NCI-H2196 (cell line): ENCODE results near the gene PNMT.
"Not testable (repeated sequence)": the region's sequence is repeated elsewhere in the genome, so short reads cannot be mapped to it uniquely, and the experiment has no call there.

Experiments used
- DNase-seq: peaks from one replicate; lab custom pipeline; 2025; ENCODE audit not compliant: unreplicated experiment; lab: John Stamatoyannopoulos, UW

PNMT gene

DNA sequence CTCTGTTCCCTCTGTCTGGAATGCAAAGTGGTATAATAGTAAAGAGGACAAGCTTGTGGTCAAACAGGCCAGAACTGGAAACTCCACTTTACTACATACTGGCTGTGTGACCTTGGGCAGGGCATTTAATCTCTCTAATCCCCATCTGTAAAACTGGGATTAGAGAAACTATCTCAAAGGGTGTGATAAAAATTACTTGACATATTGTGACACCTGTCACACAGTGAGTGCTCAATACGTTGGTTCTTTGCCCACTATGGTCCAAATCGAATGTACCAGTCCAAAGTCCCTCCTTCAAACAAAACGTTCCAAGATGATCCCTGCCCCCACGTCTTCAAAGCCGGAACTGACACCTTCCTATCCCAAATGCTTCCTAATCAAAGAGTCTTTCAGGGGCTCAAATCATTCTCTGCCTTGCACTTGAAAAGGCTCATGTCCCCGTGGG is 18.9 kb downstream of the PNMT start:
- DNase-seq: no peak

GRCh38 chr17:39687546-39688474 is 19.6 kb downstream of the PNMT start, which contains the start of gene PGAP3:
PGAP3 (minus strand) TSS chr17:39688057; CDS start chr17:39688014, 43 bp downstream.
- peak; percentile 79 for DNase-seq

DNA sequence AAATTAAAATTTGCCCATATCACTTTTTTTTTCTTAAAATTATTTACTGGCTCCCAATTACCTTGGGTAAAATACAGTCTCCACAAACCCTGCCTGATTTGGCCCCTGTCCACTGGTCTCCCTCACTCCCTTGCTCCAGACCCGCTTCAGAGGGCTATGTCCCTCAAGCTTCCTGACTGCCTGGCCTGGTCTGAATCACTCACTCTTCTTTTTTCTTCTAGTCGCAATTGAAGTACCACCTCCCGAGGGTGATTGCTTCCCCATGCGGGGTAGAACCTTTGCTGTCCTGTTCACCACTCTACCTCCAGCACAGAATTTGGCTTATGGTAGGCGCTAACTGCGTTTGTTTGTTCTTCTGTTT is 20.2 kb downstream of the PNMT start:
- no peak for DNase-seq

DNA sequence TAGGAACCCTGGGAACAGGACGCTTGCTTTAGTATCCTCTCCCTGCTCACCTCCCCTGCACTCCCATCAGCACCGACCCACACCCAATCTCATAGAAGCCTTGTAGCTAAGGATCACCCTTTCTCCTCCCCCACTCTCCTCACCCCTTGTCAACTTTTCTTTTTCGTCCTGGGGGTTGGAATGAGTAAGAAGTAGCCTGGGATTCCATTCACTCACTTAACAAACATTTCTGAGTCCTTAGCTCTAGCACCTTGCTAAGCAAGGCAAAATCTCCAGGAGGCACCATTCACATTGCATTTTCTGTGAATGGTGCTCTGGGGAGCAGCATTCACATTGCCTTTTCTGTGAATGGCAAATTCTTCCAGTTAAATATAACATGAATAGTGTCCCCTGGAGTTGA is 20.7 kb downstream of the PNMT start:
- DNase-seq: no peak

DNA sequence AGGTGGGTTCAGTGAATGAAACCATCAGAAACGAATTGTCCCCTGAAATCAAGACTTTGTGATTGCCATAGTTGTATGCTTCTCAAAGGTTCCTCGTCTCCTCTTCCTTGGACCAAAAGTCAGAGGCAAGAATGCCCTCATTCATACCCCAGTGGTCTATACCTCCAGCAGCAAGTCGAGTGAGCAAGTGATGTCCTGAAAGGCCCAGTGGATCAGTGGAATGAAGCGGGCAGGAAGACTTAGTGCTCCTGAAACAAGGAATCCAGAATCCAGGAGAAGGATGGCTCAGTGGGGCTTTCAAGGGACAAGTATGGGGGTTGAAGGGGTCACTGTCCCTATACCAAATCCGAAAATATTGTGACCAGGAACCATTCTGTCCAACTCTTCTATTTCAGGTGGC is 26.3 kb downstream of the PNMT start:
- no peak for DNase-seq

- no peak for DNase-seq
These were observed 26.8 kb downstream of the PNMT start for GRCh38 chr17:39695089-39695474.

DNA sequence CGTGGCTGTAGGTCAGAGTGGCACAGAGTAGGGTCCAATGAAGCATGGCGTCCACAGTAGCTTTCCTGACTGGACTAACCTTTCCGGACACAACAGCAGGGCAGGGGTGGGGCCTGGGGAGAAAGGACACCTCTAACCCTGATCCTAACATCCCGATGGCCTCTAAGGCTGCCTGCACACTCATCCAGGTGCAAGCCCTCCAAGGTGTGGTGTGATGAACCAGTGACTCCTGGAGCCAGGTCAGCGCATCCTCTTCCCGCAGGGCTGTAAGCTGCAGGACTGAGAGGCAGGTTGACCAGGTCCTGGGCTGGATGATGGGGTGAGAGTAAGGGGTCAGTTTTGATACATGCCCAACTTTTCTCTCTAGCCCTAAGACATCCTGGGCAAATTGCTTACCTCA is 28.5 kb downstream of the PNMT start:
- no peak for DNase-seq

GRCh38 chr17:39697961-39698360 is 29.7 kb downstream of the PNMT start:
- DNase-seq: no peak

DNA sequence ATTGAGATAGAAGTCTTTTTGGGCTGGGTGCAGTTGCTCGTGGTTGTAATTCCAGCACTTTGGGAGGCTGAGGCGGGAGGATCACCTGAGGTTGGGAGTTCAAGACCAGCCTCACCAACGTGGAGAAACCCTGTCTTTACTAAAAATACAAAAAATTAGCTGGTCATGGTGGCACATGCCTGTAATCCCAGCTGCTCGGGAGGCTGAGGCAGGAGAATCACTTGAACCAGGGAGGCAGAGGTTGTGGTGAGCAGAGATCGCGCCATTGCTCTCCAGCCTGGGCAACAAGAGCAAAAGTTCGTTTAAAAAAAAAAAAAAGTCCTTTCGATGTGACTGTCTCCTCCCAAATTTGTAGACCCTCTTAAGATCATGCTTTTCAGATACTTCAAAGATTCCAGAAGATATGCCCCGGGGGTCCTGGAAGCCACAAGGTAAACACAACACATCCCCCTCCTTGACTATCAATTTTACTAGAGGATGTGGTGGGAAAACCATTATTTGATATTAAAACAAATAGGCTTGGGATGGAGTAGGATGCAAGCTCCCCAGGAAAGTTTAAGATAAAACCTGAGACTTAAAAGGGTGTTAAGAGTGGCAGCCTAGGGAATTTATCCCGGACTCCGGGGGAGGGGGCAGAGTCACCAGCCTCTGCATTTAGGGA is 31.0 kb downstream of the PNMT start:
- DNase-seq: not testable (repeated sequence)

DNA sequence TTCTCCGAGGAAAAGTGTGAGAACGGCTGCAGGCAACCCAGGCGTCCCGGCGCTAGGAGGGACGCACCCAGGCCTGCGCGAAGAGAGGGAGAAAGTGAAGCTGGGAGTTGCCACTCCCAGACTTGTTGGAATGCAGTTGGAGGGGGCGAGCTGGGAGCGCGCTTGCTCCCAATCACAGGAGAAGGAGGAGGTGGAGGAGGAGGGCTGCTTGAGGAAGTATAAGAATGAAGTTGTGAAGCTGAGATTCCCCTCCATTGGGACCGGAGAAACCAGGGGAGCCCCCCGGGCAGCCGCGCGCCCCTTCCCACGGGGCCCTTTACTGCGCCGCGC is 31.5 kb downstream of the PNMT start, which contains the start of gene ERBB2:
ERBB2 (plus strand) TSS at position 247 of the 330 bp plus-strand sequence. CDS start 175 bp downstream, outside the sequence.
- DNase-seq: no peak

DNA sequence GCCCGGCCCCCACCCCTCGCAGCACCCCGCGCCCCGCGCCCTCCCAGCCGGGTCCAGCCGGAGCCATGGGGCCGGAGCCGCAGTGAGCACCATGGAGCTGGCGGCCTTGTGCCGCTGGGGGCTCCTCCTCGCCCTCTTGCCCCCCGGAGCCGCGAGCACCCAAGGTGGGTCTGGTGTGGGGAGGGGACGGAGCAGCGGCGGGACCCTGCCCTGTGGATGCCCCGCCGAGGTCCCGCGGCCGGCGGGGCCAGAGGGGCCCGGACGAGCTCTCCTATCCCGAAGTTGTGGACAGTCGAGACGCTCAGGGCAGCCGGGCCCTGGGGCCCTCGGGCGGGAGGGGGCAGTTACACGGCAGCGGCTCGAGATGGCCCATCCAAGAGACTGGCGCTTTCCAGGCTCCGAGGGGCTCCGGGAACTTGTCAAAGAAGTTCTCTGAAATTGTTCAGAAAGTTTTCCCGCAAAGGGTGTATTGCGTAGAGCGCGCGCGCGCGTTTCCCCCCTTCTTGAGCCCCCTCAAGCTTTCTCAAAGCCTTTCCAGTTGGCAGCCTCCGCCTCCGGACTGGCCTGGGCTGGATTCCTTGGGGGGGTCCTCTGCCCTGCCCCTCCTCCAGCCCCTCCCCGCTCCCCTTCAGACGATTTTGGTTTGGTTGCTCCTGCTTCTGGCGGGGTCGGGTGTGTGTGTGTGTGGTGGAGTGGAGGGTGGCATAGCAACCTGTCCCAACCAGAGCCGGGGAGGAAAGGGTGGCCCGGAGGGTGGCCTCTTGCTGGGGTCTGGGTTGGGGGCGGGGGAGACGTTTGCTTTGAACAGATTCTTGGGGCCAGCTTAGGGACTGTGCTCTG is 32.1 kb downstream of the PNMT start:
- DNase-seq: no peak

DNA sequence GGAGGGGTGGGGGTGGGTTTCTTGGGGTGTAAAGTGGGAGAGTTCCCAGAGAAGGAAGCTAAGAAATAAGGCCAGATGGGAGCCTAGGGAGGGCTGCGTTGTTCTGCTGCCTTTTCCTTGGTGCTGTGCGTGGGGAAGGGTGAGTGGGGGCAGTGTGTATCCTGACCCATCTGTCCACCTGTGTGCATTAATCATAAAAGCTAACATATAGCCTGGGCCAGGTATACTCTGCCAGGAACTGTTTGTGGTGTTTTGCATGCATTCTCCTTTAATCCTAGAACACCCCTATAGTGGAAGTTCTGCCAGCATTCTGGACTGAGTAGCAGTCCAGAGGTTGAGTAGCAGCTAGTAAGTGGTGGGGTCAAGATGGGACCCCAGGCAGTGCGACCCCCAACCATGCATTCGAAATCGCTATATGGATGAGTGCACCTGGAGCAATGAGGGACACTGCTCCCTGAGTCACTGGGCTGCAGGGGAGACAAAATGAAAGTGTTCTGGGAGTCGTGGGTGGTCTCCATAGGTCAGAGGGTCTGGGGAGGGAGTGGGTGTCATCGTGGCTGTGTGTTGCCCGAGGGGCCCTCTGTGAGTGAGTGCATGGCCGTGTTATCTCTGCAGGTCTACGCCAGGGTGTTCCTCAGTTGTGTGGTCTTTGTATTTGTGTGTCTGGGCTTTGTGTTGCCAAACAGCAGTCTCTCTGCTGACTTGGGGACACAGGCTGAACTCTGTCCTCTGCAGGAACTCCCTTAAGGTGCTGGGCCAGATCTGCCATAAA is 32.9 kb downstream of the PNMT start:
- DNase-seq: no peak

- no peak for DNase-seq
These were observed 33.6 kb downstream of the PNMT start for GRCh38 chr17:39701784-39702422.

DNA sequence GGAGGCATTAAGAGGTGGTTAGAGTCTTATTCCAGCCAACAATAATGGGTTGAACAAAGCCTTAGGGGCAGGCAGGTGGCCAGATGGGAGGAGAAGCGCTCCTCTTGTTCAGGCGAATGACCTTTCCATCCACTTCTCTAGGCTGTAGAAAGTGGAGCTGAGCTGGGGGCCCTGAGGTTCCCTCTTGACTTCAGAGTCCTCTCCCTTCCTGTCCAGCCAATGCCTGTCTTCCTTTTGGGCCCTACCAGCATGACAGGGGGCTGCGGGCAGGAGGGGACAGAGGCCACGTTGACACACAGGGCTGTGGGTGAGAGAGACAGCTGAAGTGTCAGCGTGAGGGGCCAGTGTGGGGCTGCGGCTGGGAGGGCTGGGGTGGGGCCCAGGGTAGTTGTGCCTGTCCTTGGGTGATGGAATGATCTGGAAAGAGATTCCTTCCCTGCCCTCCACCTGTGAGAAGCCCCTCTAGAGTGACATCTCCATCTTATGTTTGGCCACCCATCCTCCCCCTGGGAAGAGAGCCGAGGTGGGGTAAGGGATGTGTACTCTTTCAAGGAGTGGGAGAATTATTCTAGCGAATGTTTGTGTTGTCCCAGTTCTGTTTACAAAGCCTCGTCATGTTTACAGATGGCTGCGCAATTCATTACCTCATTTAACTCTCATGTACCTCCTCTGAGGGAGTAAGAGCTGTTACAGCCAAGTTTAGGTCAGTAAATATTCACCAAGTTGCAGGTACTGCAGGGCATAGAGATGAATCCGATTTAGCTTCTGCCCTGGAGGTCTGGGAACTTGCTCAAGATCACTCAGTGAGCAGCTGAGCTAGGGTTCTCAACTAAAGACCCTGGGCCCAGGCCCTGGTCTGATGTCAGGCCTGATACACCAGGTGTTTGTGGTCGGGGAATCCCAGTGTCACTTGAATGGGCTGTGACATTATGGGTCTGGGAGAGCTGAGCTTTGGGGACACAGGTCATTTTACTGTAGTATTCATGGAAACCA is 34.9 kb downstream of the PNMT start:
- peak; percentile 17 for DNase-seq

DNA sequence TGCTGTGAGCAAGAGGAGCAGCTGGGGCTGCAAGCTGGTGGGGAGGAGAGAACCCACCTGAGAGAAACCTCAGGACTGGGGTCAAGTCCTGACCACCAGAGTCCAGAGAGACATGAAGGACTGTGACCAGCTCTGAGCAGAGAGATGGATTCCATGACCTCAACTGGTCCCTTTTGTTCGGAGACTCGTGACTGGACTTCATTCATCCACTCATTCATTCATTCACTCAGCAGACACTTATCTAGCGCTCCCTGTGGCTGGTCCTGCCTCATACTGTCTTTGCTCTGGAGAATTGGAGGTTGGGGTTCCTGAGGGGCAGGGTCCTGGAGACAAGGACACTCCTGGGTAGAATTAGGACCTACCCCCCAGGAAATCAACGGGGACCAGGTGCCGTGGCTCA is 35.7 kb downstream of the PNMT start:
- DNase-seq: no peak

DNA sequence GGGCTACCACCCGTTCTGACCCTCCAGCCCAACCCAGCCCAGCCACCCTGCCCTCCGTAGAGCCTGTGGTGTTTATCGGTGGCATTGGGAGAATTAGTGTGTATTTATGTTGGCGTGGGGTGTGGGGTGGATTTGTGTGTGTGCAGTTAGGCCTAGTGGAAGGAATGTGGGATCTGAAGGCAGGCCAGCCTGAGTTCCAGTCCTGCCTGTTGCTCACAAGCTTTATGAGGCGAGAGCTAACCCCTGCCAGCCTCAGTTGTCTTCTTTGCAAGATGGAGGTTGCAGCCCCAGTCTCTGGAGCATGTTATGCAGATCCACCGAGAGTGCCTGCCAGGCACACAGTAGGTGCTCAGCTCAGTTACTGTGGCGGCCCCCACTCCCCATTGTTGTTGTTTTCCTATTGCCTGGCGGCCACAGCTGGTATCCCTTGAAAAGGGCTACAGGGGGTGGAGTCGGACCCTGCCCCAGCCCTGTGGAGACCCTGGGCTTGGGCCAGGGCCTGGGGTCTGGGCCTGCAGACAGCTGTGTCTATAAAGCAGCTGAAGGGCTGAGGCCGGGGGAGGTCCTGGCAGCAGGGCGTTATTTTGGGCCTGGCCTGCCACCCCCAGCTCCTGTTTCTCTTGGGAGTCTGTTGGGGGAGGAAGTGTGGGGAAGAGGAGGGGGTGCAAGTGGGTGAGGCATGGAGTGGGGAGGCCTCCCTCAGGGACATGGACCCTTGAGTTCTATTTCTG is 36.7 kb downstream of the PNMT start:
- DNase-seq: no peak

GRCh38 chr17:39705786-39706348 is 37.6 kb downstream of the PNMT start:
- peak; percentile 79 for DNase-seq

- DNase-seq: no peak
These were observed 38.1 kb downstream of the PNMT start for GRCh38 chr17:39706383-39706782.
